ENCODE data around the gene REM2. TPM values are rescaled to one million over a fixed set of nuclear protein-coding genes. Genes with fewer than 3 reads are reported as not detected.
A peak's percentile ranks its signal among the peaks of the same experiment; 100 is the strongest.

REM2 gene
- total RNA-seq, 1 experiment from 2014 or later = 0.18 TPM

DNA sequence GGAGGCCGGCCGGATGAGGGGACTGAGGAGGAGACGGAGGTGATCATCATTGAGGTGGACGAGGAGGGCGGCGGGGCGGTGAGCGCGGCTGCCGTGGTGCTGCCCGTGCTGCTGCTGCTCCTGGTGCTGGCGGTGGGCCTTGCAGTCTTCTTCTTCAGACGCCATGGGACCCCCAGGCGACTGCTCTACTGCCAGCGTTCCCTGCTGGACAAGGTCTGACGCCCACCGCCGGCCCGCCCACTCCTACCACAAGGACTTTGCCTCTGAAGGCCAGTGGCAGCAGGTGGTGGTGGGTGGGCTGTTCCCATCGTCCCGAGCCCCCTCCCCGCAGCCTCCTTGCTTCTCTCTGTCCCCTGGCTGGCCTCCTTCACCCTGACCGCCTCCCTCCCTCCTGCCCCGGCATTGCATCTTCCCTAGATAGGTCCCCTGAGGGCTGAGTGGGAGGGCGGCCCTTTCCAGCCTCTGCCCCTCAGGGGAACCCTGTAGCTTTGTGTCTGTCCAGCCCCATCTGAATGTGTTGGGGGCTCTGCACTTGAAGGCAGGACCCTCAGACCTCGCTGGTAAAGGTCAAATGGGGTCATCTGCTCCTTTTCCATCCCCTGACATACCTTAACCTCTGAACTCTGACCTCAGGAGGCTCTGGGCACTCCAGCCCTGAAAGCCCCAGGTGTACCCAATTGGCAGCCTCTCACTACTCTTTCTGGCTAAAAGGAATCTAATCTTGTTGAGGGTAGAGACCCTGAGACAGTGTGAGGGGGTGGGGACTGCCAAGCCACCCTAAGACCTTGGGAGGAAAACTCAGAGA lies 37.0 kb upstream of the REM2 start:
- TF ChIP-seq, protein P1, sequence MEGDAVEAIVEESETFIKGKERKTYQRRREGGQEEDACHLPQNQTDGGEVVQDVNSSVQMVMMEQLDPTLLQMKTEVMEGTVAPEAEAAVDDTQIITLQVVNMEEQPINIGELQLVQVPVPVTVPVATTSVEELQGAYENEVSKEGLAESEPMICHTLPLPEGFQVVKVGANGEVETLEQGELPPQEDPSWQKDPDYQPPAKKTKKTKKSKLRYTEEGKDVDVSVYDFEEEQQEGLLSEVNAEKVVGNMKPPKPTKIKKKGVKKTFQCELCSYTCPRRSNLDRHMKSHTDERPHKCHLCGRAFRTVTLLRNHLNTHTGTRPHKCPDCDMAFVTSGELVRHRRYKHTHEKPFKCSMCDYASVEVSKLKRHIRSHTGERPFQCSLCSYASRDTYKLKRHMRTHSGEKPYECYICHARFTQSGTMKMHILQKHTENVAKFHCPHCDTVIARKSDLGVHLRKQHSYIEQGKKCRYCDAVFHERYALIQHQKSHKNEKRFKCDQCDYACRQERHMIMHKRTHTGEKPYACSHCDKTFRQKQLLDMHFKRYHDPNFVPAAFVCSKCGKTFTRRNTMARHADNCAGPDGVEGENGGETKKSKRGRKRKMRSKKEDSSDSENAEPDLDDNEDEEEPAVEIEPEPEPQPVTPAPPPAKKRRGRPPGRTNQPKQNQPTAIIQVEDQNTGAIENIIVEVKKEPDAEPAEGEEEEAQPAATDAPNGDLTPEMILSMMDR (conservative IDR thresholded peaks at IDR 0.05; ENCODE audit: low read depth, low read length) = no peak
- TF ChIP-seq EZH2 (IDR thresholded peaks at IDR 0.05; ENCODE audit: low read length, unreplicated experiment) (no peak), EZH2phosphoT487 (IDR thresholded peaks at IDR 0.05; ENCODE audit: borderline replicate concordance, low read length) (no peak)
- Histone ChIP-seq H3K36me3 (ENCODE audit: low read depth, low read length) (peaks cover 24% of the 10 kb centered on the region), H3K9ac (ENCODE audit: low read length) (no peak overlapping the region), H3K27ac (ENCODE audit: low read length) (no peak overlapping the region), H3K4me1 (ENCODE audit: insufficient read depth, low read length) (peaks cover 16% of the 10 kb centered on the region), H3K9me2 (replicated peaks; ENCODE audit: low read length) (no peaks in the 10 kb centered on the region), H3K4me3 (ENCODE audit: low read length) (no peak overlapping the region), H3K27me3 (ENCODE audit: low read length) (no peaks in the 10 kb centered on the region), H3K9me3 (ENCODE audit: low read length) (no peaks in the 10 kb centered on the region), H4K20me1 (ENCODE audit: low read length) (no peaks in the 10 kb centered on the region), H2AFZ (ENCODE audit: low read length) (no peak overlapping the region), H3K79me2 (ENCODE audit: low read length) (no peaks in the 10 kb centered on the region), H3F3A (ENCODE audit: low read length, unreplicated experiment) (no peaks in the 10 kb centered on the region), H3K4me2 (ENCODE audit: low read length) (no peak overlapping the region)
- intact Hi-C loops (cut with micrococcal nuclease) = no loop called here
- POLR2A ChIA-PET (ENCODE audit: unreplicated experiment) = no interaction called here
- DNase-seq (no peak), ATAC-seq (no peak)
- no TSS peak for BruUV-seq (replicated peaks)
- CTCF ChIA-PET = no interaction called here

GRCh38 chr14:22846811-22847307 lies 36.2 kb upstream of the REM2 start:
- intact Hi-C loops (cut with micrococcal nuclease) = no loop called here
- no peaks in the 10 kb centered on the region for H3K9me3 ChIP-seq (ENCODE audit: low read length)
- peaks cover 25% of the 10 kb centered on the region for H3K4me1 ChIP-seq (ENCODE audit: insufficient read depth, low read length)
- POLR2A ChIA-PET (ENCODE audit: unreplicated experiment) = no interaction called here
- no peak overlapping the region for H2AFZ ChIP-seq (ENCODE audit: low read length)
- TSS peak; percentile 18 for BruUV-seq (replicated peaks)
- H3K4me2 ChIP-seq (ENCODE audit: low read length) = no peak overlapping the region
- no peaks in the 10 kb centered on the region for H3K79me2 ChIP-seq (ENCODE audit: low read length)
- no peak overlapping the region for H3K4me3 ChIP-seq (ENCODE audit: low read length)
- H3F3A ChIP-seq (ENCODE audit: low read length, unreplicated experiment) = no peaks in the 10 kb centered on the region
- no peak for ATAC-seq
- no peaks in the 10 kb centered on the region for H3K27me3 ChIP-seq (ENCODE audit: low read length)
- TF ChIP-seq EZH2phosphoT487 (IDR thresholded peaks at IDR 0.05; ENCODE audit: borderline replicate concordance, low read length) (no peak), EZH2 (IDR thresholded peaks at IDR 0.05; ENCODE audit: low read length, unreplicated experiment) (no peak)
- TF ChIP-seq, protein P1 (conservative IDR thresholded peaks at IDR 0.05; ENCODE audit: low read depth, low read length) = no peak
- H3K9ac ChIP-seq (ENCODE audit: low read length) = no peak overlapping the region
- DNase-seq = no peak
- no peak overlapping the region for H3K27ac ChIP-seq (ENCODE audit: low read length)
- H4K20me1 ChIP-seq (ENCODE audit: low read length) = no peaks in the 10 kb centered on the region
- CTCF ChIA-PET = no interaction called here
- no peaks in the 10 kb centered on the region for H3K9me2 ChIP-seq (replicated peaks; ENCODE audit: low read length)
- H3K36me3 ChIP-seq (ENCODE audit: low read depth, low read length) = peaks cover 19% of the 10 kb centered on the region

DNA sequence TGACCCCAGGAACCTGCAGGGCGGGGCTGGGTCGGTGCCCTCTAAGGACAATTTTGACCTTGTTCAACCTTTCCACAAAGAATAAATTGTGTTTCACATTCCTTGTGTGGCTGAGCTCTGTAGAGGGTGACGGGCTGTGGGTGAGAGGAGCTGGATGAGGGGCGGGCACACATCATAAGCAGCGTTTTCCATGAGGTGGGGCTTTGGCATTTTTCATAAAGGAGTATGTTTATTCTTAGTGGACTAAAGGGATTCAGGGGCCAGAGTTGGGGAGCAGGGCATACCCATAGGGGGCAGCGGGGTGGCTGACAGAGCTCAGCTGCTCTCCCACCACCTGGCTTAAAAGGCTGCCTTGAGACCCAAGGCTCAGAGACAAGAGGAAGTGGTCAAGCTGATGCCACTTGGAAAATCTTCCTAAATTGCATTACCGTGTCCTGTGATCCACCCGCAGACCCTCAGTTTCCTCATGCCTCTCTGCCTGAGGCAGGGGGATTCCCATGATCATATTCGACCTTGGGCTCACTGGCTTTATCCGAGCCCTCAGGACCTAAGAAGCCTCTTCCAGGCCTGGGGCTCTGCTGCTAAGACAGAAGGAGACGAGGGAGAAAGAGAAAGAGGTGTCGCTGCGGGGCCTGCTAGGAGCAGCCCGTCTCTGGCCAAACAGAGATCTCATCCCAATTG lies 35.2 kb upstream of the REM2 start:
- H3K9me2 ChIP-seq (replicated peaks; ENCODE audit: low read length) = no peaks in the 10 kb centered on the region

More for the DNA sequence above, 35.2 kb upstream of the REM2 start:
- peak overlapping the region; percentile 58 for H3K27ac ChIP-seq (ENCODE audit: low read length)
- no peak overlapping the region for H3K4me3 ChIP-seq (ENCODE audit: low read length)
- no peak overlapping the region for H3K9ac ChIP-seq (ENCODE audit: low read length)
- TF ChIP-seq EZH2phosphoT487 (IDR thresholded peaks at IDR 0.05; ENCODE audit: borderline replicate concordance, low read length) (no peak), EZH2 (IDR thresholded peaks at IDR 0.05; ENCODE audit: low read length, unreplicated experiment) (no peak)
- TF ChIP-seq, protein P1 (conservative IDR thresholded peaks at IDR 0.05; ENCODE audit: low read depth, low read length) = no peak
- peaks cover 34% of the 10 kb centered on the region for H3K4me1 ChIP-seq (ENCODE audit: insufficient read depth, low read length)
- ATAC-seq (no peak), DNase-seq (no peak)
- CTCF ChIA-PET = no interaction called here
- H3K36me3 ChIP-seq (ENCODE audit: low read depth, low read length) = peaks cover 10% of the 10 kb centered on the region
- BruUV-seq (replicated peaks) = no TSS peak
- POLR2A ChIA-PET (ENCODE audit: unreplicated experiment) = no interaction called here
- H4K20me1 ChIP-seq (ENCODE audit: low read length) = no peaks in the 10 kb centered on the region
- H3K9me3 ChIP-seq (ENCODE audit: low read length) = no peaks in the 10 kb centered on the region
- H2AFZ ChIP-seq (ENCODE audit: low read length) = no peak overlapping the region
- H3K79me2 ChIP-seq (ENCODE audit: low read length) = no peaks in the 10 kb centered on the region
- no peaks in the 10 kb centered on the region for H3F3A ChIP-seq (ENCODE audit: low read length, unreplicated experiment)
- intact Hi-C loops (cut with micrococcal nuclease) = no loop called here
- no peaks in the 10 kb centered on the region for H3K27me3 ChIP-seq (ENCODE audit: low read length)
- no peak overlapping the region for H3K4me2 ChIP-seq (ENCODE audit: low read length)
